Measurements from ENCODE around the gene PCID2.

DNA sequence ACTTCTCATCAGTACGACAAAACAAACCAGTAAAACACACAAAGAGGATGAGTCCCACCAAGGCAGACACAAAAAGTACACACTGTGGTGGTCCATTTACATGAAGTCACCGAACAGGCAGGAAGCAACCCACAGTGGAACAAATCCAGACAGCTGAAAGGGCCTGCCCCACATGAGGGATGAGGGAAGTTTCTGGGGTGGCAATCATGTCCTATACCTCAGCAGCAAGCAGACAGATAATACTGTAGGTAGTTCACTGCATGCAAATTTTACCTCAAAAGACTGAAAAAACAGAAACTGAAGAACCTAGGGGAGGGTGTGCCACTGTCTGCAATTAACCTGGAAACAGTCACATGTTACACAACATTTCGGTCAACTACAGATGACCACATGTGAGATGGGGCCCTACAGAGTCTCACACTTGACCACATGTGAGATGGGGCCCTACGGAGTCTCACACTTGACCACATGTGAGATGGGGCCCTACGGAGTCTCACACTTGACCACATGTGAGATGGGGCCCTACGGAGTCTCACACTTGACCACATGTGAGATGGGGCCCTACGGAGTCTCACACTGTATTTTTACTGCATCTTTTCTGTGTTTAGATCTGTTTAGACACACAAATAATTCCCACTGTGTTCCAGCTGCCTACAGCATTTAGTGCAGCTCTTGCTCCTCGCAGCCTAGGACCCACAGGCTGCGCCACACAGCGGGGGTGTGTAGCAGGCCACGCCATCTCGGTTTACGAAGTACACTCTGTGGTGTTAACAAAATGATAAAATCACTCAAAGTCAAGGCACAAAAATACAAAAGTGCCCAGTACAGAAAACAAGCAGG lies 22.2 kb downstream of the PCID2 start:
- TF ChIP-seq, protein P1, sequence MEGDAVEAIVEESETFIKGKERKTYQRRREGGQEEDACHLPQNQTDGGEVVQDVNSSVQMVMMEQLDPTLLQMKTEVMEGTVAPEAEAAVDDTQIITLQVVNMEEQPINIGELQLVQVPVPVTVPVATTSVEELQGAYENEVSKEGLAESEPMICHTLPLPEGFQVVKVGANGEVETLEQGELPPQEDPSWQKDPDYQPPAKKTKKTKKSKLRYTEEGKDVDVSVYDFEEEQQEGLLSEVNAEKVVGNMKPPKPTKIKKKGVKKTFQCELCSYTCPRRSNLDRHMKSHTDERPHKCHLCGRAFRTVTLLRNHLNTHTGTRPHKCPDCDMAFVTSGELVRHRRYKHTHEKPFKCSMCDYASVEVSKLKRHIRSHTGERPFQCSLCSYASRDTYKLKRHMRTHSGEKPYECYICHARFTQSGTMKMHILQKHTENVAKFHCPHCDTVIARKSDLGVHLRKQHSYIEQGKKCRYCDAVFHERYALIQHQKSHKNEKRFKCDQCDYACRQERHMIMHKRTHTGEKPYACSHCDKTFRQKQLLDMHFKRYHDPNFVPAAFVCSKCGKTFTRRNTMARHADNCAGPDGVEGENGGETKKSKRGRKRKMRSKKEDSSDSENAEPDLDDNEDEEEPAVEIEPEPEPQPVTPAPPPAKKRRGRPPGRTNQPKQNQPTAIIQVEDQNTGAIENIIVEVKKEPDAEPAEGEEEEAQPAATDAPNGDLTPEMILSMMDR (IDR thresholded peaks at IDR 0.05), result no peak
- TF ChIP-seq RAD21 (IDR thresholded peaks at IDR 0.05; ENCODE audit: low read length), result no peak
- TF ChIP-seq EZH2phosphoT487 (IDR thresholded peaks at IDR 0.05; ENCODE audit: borderline replicate concordance, low read depth), result no peak
- no peak for TF ChIP-seq FOSL2 (IDR thresholded peaks at IDR 0.05; ENCODE audit: borderline replicate concordance, low read depth)
- TF ChIP-seq, protein P2, sequence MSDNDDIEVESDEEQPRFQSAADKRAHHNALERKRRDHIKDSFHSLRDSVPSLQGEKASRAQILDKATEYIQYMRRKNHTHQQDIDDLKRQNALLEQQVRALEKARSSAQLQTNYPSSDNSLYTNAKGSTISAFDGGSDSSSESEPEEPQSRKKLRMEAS (IDR thresholded peaks at IDR 0.05; ENCODE audit: low read depth), result no peak
- TF ChIP-seq, protein P3, sequence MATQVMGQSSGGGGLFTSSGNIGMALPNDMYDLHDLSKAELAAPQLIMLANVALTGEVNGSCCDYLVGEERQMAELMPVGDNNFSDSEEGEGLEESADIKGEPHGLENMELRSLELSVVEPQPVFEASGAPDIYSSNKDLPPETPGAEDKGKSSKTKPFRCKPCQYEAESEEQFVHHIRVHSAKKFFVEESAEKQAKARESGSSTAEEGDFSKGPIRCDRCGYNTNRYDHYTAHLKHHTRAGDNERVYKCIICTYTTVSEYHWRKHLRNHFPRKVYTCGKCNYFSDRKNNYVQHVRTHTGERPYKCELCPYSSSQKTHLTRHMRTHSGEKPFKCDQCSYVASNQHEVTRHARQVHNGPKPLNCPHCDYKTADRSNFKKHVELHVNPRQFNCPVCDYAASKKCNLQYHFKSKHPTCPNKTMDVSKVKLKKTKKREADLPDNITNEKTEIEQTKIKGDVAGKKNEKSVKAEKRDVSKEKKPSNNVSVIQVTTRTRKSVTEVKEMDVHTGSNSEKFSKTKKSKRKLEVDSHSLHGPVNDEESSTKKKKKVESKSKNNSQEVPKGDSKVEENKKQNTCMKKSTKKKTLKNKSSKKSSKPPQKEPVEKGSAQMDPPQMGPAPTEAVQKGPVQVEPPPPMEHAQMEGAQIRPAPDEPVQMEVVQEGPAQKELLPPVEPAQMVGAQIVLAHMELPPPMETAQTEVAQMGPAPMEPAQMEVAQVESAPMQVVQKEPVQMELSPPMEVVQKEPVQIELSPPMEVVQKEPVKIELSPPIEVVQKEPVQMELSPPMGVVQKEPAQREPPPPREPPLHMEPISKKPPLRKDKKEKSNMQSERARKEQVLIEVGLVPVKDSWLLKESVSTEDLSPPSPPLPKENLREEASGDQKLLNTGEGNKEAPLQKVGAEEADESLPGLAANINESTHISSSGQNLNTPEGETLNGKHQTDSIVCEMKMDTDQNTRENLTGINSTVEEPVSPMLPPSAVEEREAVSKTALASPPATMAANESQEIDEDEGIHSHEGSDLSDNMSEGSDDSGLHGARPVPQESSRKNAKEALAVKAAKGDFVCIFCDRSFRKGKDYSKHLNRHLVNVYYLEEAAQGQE (IDR thresholded peaks at IDR 0.05; ENCODE audit: low read depth, low read length), result no peak
- no peak for TF ChIP-seq TAF1 (IDR thresholded peaks at IDR 0.05; ENCODE audit: borderline replicate concordance, low read depth, low read length)
- no peak for TF ChIP-seq RXRA (IDR thresholded peaks at IDR 0.05; ENCODE audit: borderline replicate concordance, low read depth)
- no peak for TF ChIP-seq MEF2A (IDR thresholded peaks at IDR 0.05; ENCODE audit: borderline replicate concordance, low read depth)
- TF ChIP-seq SMC3 (IDR thresholded peaks at IDR 0.05; ENCODE audit: low read depth, low read length), result no peak
- no peak for TF ChIP-seq POLR2AphosphoS5 (IDR thresholded peaks at IDR 0.05; ENCODE audit: low read depth, low read length)
- no peak for TF ChIP-seq JUND (IDR thresholded peaks at IDR 0.05)
- no peak for TF ChIP-seq GATA2 (CRISPR knock-in tag; IDR thresholded peaks at IDR 0.05)
- TF ChIP-seq SIN3A (IDR thresholded peaks at IDR 0.05; ENCODE audit: borderline replicate concordance, low read depth, low read length), result no peak

Data from SK-N-SH (cell line).